Adrenal gland (tissue), 5 donors: ENCODE results near the gene TAGLN3.

ENCODE experiments used
- CTCF ChIP-seq, 6 experiments: fragments of 450-650 bp in 4 of 6; fragments of 200-600 bp in 2 of 6; sonication (generic) in 1 of 6; IDR thresholded peaks; 1 replicate in 5 of 6; 2 replicates in 1 of 6; pipeline versions ENCODE4 v1.5.1 to v1.8.0; 2016 to 2021; ENCODE audit warnings: antibody characterized with exemption in 6 of 6, mild to moderate bottlenecking in 2 of 6, moderate library complexity in 1 of 6
- POLR2A ChIP-seq, 2 donors: fragments of 450-650 bp; IDR thresholded peaks; one replicate each; pipeline ENCODE4 v1.6.1; 2017; ENCODE audit warnings: antibody characterized with exemption in 2 of 2, mild to moderate bottlenecking in 2 of 2, moderate library complexity in 1 of 2
- donor health status: DM: no; HTN: no; CAD: no.

GRCh38 chr3:112020674-112021085, 22.0 kb downstream of the TAGLN3 start:
- TF ChIP-seq CTCF (IDR thresholded peaks at IDR 0.05) = no peak
- no peak for TF ChIP-seq POLR2A (IDR thresholded peaks at IDR 0.05)
